Activated CD4-positive, alpha-beta T cell treated with anti-CD3 and anti-CD28 coated beads, Interleukin-2, amount 10 ng/mL, durations not matched to agents 7 days and 5 days (primary cell): ENCODE measurements around the gene ZNF511. TPM values are rescaled to one million over a fixed set of nuclear protein-coding genes. Genes with fewer than 3 reads are reported as not detected.

Experiments used
- CTCF ChIA-PET: fragments of 350-600 bp; sonication (Branson Sonifier 250); formaldehyde crosslinking; loops from one replicate; lab custom pipeline; 2021; ENCODE audit warnings: antibody characterized with exemption; lab: Charles Lee
- POLR2A ChIA-PET: fragments of 350-600 bp; sonication (Branson Sonifier 250); formaldehyde crosslinking; loops from one replicate; lab custom pipeline; 2021; ENCODE audit warnings: antibody characterized with exemption; lab: Charles Lee
- DNase-seq: peaks from one replicate; pipeline ENCODE4 v3.0.0-alpha.2; 2020
- H3K27ac Mint-ChIP-seq: one replicate; pipeline ENCODE4 v1.8.0; 2021; ENCODE audit warnings: mild to moderate bottlenecking, moderate library complexity, mixed read lengths
- H3K27me3 Mint-ChIP-seq: one replicate; pipeline ENCODE4 v1.8.0; 2021; ENCODE audit warnings: mixed read lengths
- H3K36me3 Mint-ChIP-seq: one replicate; pipeline ENCODE4 v1.8.0; 2021; ENCODE audit warnings: low read depth, mixed read lengths
- H3K4me1 Mint-ChIP-seq: one replicate; pipeline ENCODE4 v1.8.0; 2021; ENCODE audit warnings: mixed read lengths
- H3K4me3 Mint-ChIP-seq: one replicate; pipeline ENCODE4 v1.8.0; 2021; ENCODE audit warnings: mild to moderate bottlenecking, moderate library complexity, mixed read lengths
- H3K9me3 Mint-ChIP-seq: one replicate; pipeline ENCODE4 v1.8.0; 2021; ENCODE audit warnings: mixed read lengths
- total RNA-seq, 2 experiments: library from RNA; stranded (reverse); gene quantifications; one replicate each; pipeline ENCODE4 v1.2.3, GENCODE V29; 2021

Gene ZNF511
- total RNA-seq, 2 experiments from 2014 or later, result 54.5 to 59.7 TPM

GRCh38 chr10:133358925-133359310 lies 50.2 kb downstream of the ZNF511 start:
- ChIA-PET POLR2A (no interaction called here), CTCF (interaction anchor here (1.3 kb wide), 1 partner anchor 29 kb away, joined by 3 read pairs; no protein-coding TSS in a partner anchor)
- H3K27ac Mint-ChIP-seq, result no peak overlapping the region

DNA sequence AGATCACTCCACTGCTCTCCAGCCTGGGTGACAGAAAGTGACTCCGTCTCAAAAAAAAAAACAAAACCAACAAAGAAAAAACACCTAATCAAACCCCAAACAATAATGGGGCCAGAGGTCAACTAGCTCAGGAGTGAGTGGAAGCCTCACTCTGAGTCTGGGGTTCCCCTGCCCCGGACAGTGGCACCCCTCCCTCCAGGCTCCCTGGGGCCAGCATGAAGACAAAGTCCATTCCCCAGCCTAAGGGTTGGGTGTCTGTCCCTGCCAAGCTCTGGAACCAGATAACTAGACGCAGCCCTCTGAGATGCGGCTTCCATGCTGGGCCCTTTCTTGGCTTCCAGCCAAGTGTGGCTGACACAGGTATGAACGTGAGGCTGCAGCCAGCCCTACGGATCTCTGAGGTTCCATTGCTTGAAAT lies 50.8 kb downstream of the ZNF511 start:
- POLR2A ChIA-PET, result no interaction called here

More at GRCh38 chr10:133358925-133359310, 50.2 kb downstream of the ZNF511 start:
- Mint-ChIP-seq H3K4me3 (peak overlapping the region; percentile 19), H3K4me1 (peaks cover 3% of the 10 kb centered on the region), H3K27me3 (no peaks in the 10 kb centered on the region), H3K9me3 (no peaks in the 10 kb centered on the region), H3K36me3 (peaks cover 2% of the 10 kb centered on the region)
- DNase-seq, result no peak

DNA sequence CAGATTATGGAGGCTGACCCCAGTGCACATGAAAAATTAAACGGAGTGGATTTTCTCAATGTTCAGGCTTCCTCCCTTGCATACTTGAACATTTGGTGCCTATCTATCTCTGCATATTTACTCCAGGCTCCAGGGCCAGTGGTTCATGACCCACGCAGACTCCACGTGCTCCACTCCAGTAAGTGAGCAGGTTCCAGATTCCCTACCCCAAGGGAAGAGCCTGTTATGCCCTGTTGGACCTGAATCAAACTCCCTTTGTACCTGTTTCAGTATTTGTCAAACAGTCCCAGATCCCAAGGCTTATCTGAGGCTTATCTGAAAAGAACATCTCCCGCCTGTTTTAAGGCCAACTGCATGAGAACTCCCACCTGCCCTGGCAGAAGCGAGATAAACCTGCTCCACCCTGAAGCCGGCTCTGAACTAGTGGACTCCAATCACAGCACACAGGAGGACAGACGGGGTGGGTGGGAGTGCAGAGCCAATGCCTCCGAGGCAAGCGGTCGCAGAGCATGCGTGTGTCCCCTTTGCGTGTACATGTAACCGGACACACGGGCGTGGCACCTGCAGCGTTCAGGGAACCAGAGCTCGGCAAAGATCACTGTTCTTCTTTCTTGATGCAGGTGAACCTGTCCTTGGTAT lies 51.4 kb downstream of the ZNF511 start:
- ChIA-PET POLR2A (no interaction called here), CTCF (interaction anchor here (1.8 kb wide), 1 partner anchor 31 kb away, joined by 8 read pairs; no protein-coding TSS in a partner anchor)
- peaks cover 2% of the 10 kb centered on the region for H3K36me3 Mint-ChIP-seq
- H3K9me3 Mint-ChIP-seq, result no peaks in the 10 kb centered on the region
- peaks cover 3% of the 10 kb centered on the region for H3K4me1 Mint-ChIP-seq
- no peak for DNase-seq
- no peak overlapping the region for H3K4me3 Mint-ChIP-seq
- no peaks in the 10 kb centered on the region for H3K27me3 Mint-ChIP-seq
- H3K27ac Mint-ChIP-seq, result no peak overlapping the region

More for the DNA sequence above, 50.8 kb downstream of the ZNF511 start:
- Mint-ChIP-seq H3K9me3 (no peaks in the 10 kb centered on the region), H3K27me3 (no peaks in the 10 kb centered on the region), H3K36me3 (peaks cover 2% of the 10 kb centered on the region), H3K27ac (no peak overlapping the region), H3K4me1 (peaks cover 3% of the 10 kb centered on the region), H3K4me3 (no peak overlapping the region)
- no peak for DNase-seq
- CTCF ChIA-PET, result interaction anchor here (1.3 kb wide), 1 partner anchor 30 kb away, joined by 3 read pairs; no protein-coding TSS in a partner anchor

DNA sequence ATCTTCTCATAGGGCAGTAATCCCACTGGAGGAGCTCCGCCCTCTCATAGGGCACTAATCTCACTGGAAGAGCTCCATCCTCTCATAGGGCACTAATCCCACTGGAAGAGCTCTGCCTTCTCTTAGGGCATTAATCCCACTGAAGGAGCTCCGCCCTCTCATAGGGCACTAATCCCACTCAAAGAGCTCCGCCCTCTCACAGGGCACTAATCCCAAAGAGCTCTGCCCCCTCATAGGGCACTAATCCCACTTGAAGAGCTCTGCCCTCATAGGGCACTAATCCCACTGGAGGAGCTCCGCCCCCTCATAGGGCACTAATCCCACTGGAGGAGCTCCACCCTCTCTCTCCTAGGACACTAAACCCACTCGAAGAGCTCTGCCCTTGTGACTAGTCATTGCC lies 52.5 kb downstream of the ZNF511 start:
- H3K4me1 Mint-ChIP-seq, result peaks cover under 1% of the 10 kb centered on the region
- H3K9me3 Mint-ChIP-seq, result no peaks in the 10 kb centered on the region
- H3K27me3 Mint-ChIP-seq, result no peaks in the 10 kb centered on the region
- no peak for DNase-seq
- ChIA-PET POLR2A (no interaction called here), CTCF (interaction anchor here (0.7 to 2.0 kb wide), 5 partner anchors 9 to 46 kb away, joined by 3 to 8 read pairs (median 5); no protein-coding TSS in a partner anchor)
- H3K27ac Mint-ChIP-seq, result no peak overlapping the region
- peaks cover 2% of the 10 kb centered on the region for H3K36me3 Mint-ChIP-seq
- no peak overlapping the region for H3K4me3 Mint-ChIP-seq

- ChIA-PET POLR2A (no interaction called here), CTCF (interaction anchor here (1.1 to 2.0 kb wide), 4 partner anchors 8 to 47 kb away, joined by 3 to 8 read pairs (median 5); no protein-coding TSS in a partner anchor)
- no peaks in the 10 kb centered on the region for H3K27me3 Mint-ChIP-seq
- H3K4me1 Mint-ChIP-seq, result no peaks in the 10 kb centered on the region
- H3K9me3 Mint-ChIP-seq, result no peaks in the 10 kb centered on the region
- H3K36me3 Mint-ChIP-seq, result peaks cover 2% of the 10 kb centered on the region
- no peak for DNase-seq
- H3K27ac Mint-ChIP-seq, result no peak overlapping the region
- no peak overlapping the region for H3K4me3 Mint-ChIP-seq
Observed at GRCh38 chr10:133361773-133362441, 53.2 kb downstream of the ZNF511 start.

Other genes with a start within 250 kb of the ZNF511 start
- not detected for gene ADGRA1, start 221.0 kb upstream of the ZNF511 start, total RNA-seq
- under 1 TPM; 0.07 to 0.08 TPM for gene KNDC1, start 148.7 kb upstream of the ZNF511 start, total RNA-seq
- gene UTF1, start 78.7 kb upstream of the ZNF511 start, total RNA-seq, result not detected
- gene VENTX, start 71.1 kb upstream of the ZNF511 start, total RNA-seq, result not detected
- gene ADAM8, start 32.0 kb upstream of the ZNF511 start, total RNA-seq, result 100 to 1,000 TPM; 123 to 153 TPM
- gene TUBGCP2, start within 50 bp of the ZNF511 start, total RNA-seq, result 10 to 100 TPM; 52.4 to 54.2 TPM
- not detected for gene CALY, start 28.0 kb downstream of the ZNF511 start, total RNA-seq
- not detected for gene PRAP1, start 38.5 kb downstream of the ZNF511 start, total RNA-seq
- 10 to 100 TPM; 11.9 to 16.2 TPM for gene FUOM, start 49.1 kb downstream of the ZNF511 start, total RNA-seq
- 10 to 100 TPM; 34.9 to 40.2 TPM for gene ECHS1, start 64.4 kb downstream of the ZNF511 start, total RNA-seq
- gene PAOX, start 70.3 kb downstream of the ZNF511 start, total RNA-seq, result 1 to 10 TPM; 2.6 to 5.0 TPM
- 10 to 100 TPM; 47.7 to 56.1 TPM for gene MTG1, start 85.2 kb downstream of the ZNF511 start, total RNA-seq
- gene SPRN, start 115.7 kb downstream of the ZNF511 start, total RNA-seq, result not detected
- 1 to 10 TPM; 3.7 to 4.5 TPM for gene SCART1, start 145.0 kb downstream of the ZNF511 start, total RNA-seq
- under 1 TPM; 0.48 to 0.79 TPM for gene CYP2E1, start 218.4 kb downstream of the ZNF511 start, total RNA-seq